NCI-H146 treated with DMSO at 0.1 percent for 48 hours (cell line): ENCODE measurements around the gene KRTAP10-4.

Source experiments
- DNase-seq: peaks from one replicate; lab custom pipeline; 2025; ENCODE audit not compliant: unreplicated experiment; lab: John Stamatoyannopoulos, UW

KRTAP10-4 gene, protein sequence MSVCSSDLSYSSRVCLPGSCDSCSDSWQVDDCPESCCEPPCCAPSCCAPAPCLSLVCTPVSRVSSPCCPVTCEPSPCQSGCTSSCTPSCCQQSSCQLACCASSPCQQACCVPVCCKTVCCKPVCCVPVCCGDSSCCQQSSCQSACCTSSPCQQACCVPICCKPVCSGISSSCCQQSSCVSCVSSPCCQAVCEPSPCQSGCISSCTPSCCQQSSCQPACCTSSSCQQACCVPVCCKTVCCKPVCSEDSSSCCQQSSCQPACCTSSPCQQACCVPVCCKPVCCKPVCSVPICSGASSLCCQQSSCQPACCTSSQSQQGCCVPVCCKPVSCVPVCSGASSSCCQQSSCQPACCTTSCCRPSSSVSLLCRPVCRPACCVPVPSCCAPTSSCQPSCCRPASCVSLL

GRCh38 chr21:44573630-44574456, at the start of gene KRTAP10-4:
Gene KRTAP10-4, plus strand, starts transcription at chr21:44573729. Its CDS starts 30 bp downstream, at chr21:44573759.
- peak; percentile 34 for DNase-seq

- DNase-seq, result no peak
Observed at GRCh38 chr21:44524414-44525371, 48.8 kb upstream of the KRTAP10-4 start.

- DNase-seq, result no peak
Observed at GRCh38 chr21:44525391-44526095, 48.0 kb upstream of the KRTAP10-4 start.

GRCh38 chr21:44526096-44526997, 47.2 kb upstream of the KRTAP10-4 start:
- DNase-seq, result no peak

GRCh38 chr21:44527156-44527982, 46.2 kb upstream of the KRTAP10-4 start:
- no peak for DNase-seq

GRCh38 chr21:44527983-44528633, 45.4 kb upstream of the KRTAP10-4 start:
- DNase-seq, result no peak

GRCh38 chr21:44528634-44528995, 44.9 kb upstream of the KRTAP10-4 start:
- DNase-seq, result no peak

GRCh38 chr21:44529011-44529421, 44.5 kb upstream of the KRTAP10-4 start:
- no peak for DNase-seq

DNA sequence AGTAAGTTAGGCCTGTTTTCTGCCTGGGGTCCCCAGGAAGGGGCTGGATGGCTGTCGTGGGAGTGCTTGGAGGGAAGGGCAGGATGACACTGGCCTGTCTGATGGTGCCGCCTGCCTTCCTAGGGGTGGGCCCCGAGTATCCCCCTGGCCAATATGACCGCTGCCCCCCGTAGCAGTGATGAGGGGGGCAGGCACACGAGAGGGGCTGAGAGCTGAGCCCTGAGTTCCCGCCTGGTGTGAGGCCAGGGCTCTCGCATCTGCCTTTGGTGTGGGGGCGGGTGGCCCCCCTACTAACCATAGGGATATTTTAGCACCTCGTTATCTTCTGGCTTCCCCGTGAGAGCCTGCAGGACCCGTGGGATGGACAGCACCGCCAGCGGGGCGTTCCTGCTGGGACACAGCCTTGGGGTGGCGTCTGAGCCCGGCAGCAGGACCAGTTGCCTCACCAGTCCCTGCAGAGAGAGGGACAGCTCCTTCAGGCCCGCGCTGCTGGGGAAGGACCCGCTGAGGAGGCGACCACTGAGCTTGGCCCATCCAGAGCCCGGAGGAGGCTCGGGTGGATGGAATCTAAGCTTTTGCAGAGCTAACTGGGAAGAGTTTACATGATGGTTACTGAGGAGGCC, 43.9 kb upstream of the KRTAP10-4 start:
- no peak for DNase-seq

- no peak for DNase-seq
Observed at GRCh38 chr21:44530221-44530902, 43.2 kb upstream of the KRTAP10-4 start.

- DNase-seq, result no peak
Observed at GRCh38 chr21:44530903-44531605, 42.5 kb upstream of the KRTAP10-4 start.

DNA sequence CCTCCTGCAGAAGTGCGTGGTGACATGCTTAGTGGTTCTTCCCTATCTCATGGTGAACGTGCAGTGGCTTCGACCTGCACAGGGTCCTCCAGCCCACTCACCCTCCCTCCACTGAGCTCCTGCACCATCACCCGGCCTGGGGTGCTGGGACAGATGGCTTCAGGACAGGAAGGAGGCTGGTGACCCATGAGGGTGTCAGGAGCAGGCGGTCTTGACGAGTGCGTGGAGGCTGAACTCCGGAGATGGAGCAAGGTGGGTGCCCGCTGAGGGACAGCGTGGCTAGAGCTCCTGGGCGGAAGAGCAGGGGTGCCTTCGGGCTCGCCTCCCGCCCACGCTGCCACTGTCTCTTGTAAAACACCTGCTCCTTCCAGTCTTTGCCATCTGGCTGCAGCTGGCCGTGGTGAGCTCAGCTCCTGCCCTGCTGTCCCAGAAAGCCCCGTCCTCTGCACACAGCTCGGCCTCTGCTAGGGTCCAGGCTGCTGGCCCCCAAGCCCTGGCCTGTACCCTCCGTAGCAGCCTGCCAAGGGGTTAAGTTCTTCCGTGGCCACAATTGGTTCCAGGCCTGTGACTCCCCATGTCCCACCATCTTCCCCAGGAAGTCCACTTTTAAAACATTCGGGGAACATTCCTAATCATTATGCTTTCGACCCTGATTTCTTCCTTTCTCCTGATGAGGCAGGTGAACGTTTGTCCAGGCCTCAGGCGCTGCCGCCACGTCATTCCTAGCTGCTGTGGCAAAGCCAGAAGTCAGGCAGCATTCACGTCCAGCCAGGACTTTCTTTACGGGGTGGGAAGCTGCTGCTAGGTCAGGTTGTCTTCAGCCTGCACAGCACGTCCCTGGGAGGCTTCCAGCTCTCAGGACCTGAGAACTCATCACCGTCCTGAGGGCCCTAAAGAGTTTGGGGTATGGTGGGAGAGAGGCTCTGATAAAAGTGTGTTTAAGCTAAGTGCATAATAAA, 41.6 kb upstream of the KRTAP10-4 start:
- no peak for DNase-seq

DNA sequence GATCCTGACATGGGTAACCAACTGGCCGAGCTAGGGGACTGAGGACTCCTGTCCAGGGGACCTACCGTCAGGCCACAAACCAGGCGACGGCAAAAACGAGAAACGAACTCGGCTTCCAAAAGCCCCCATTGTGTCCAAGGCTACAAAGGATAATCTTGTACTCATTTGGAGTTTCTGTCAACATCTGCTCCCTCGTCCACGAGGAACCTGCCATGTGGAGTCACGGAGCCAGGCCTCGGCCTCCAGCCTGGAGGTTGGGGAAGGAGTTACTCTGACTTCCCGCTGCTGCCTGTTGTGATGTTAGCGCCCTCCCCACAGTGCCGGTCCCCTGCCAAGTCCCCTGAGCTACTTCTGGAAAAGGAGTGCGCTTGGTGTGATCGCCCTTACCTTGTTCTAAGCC, 40.8 kb upstream of the KRTAP10-4 start:
- DNase-seq, result no peak

DNA sequence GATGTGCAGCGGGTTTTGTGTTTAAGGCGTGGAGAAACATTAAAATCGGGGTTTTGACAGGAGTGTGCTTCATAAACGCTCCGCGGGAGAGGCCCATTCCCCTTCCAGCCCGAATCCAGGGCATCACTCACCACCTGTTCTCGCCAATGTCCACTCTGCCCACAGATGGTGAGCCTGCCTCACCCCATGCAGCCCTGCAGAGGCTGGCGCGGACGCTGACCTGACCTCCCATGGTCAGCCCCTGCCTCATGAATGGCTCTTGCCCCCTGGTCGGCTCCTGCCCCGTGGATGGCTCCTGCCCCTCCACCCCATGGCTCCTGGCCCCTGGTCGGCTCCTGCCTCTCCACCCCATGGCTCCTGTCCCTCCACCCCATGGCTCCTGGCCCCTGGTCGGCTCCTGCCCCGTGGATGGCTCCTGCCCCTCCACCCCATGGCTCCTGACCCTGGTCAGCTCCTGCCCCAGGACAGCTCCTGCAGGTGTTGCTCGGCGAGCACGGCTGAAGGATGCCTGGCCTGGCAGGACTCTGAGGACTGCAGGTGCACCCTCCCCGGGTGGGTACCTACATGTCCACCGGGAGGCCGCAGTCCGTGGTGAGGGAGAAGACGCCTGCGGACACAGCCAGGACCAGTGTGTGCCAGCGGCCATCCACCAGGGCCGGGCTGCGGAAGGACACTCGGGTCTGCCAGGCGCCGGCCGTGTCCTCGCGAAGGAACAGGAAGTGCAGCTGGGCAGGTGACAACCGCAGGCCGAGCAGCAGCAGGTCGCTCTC, 40.2 kb upstream of the KRTAP10-4 start:
- no peak for DNase-seq
